B cell (primary cell): ENCODE measurements around the gene TSPAN18. TPM values are rescaled to one million over a fixed set of nuclear protein-coding genes. Genes with fewer than 3 reads are reported as not detected.

Source experiments
- ATAC-seq: fragments of 200-7000 bp; cut with Tn5 transposase; one replicate; pipeline ENCODE4 v1.10.0; 2021; ENCODE audit warnings: low read depth, mild to moderate bottlenecking, moderate number of reproducible peaks, moderate library complexity
- CTCF ChIA-PET: fragments of 350-600 bp; sonication (Branson Sonifier 250); formaldehyde crosslinking; loops from one replicate; lab custom pipeline; 2021; ENCODE audit warnings: antibody characterized with exemption, inconsistent platforms; lab: Charles Lee
- POLR2A ChIA-PET: fragments of 350-600 bp; sonication (Branson Sonifier 250); formaldehyde crosslinking; loops from one replicate; lab custom pipeline; 2021; ENCODE audit warnings: antibody characterized with exemption; lab: Charles Lee
- DNase-seq: peaks from one replicate; pipeline ENCODE4 v3.0.0; 2013
- H2AFZ ChIP-seq: 2 replicates; pipeline ENCODE4 v1.6.1; 2012; ENCODE audit warnings: mild to moderate bottlenecking, low read depth, low read length; ENCODE audit not compliant: insufficient read depth, poor library complexity, severe bottlenecking
- H3K27ac ChIP-seq, 2 donors: 1 replicate in 1 of 2; 2 replicates in 1 of 2; pipeline ENCODE4 v1.5.1; 2012 to 2013; ENCODE audit warnings: low read length in 2 of 2, mild to moderate bottlenecking in 2 of 2, moderate library complexity in 1 of 2
- H3K27me3 ChIP-seq, 4 experiments: fragments of 200-600 bp in 1 of 4; sonication (generic) in 1 of 4; replicated peaks in 1 of 4; 1 replicate in 2 of 4; 2 replicates in 2 of 4; pipeline versions ENCODE4 v1.6.1 to v1.7.0; 2013 to 2016; ENCODE audit warnings: low read length in 3 of 4, mild to moderate bottlenecking in 2 of 4, mixed read lengths in 1 of 4, moderate library complexity in 1 of 4; ENCODE audit not compliant: insufficient read depth in 4 of 4, control insufficient read depth in 3 of 4; ENCODE audit errors: control extremely low read depth in 1 of 4
- H3K36me3 ChIP-seq, 2 experiments: replicated peaks in 1 of 2; 1 replicate in 1 of 2; 2 replicates in 1 of 2; pipeline versions ENCODE4 v1.6.1 to v1.7.1; 2013; ENCODE audit warnings: low read length in 1 of 2; ENCODE audit not compliant: insufficient read depth in 2 of 2, control insufficient read depth in 1 of 2; ENCODE audit errors: control extremely low read depth in 1 of 2, extremely low read depth in 1 of 2
- H3K4me1 ChIP-seq, 2 donors: fragments of 200-600 bp in 1 of 2; sonication (generic) in 1 of 2; 1 replicate in 1 of 2; 2 replicates in 1 of 2; pipeline versions ENCODE4 v1.5.1 to v1.6.1; 2013 to 2017; ENCODE audit warnings: low read length in 2 of 2; ENCODE audit not compliant: control insufficient read depth in 2 of 2, insufficient read depth in 2 of 2
- H3K4me2 ChIP-seq: replicated peaks from 2 replicates; pipeline ENCODE3; 2012; ENCODE audit warnings: mild to moderate bottlenecking, low read depth, low read length; ENCODE audit not compliant: poor library complexity, severe bottlenecking
- H3K4me3 ChIP-seq, 5 experiments: fragments of 200-600 bp in 1 of 5; sonication (generic) in 1 of 5; 1 replicate in 3 of 5; 2 replicates in 2 of 5; pipeline versions ENCODE4 v1.5.1 to v1.7.0; 2011 to 2016; ENCODE audit warnings: low read length in 4 of 5, mild to moderate bottlenecking in 4 of 5, low read depth in 2 of 5, control low read depth in 1 of 5, moderate library complexity in 1 of 5; ENCODE audit not compliant: insufficient read depth in 1 of 5; ENCODE audit errors: control extremely low read depth in 1 of 5, extremely low read depth in 1 of 5
- H3K79me2 ChIP-seq: fragments of 200-600 bp; sonication (generic); one replicate; pipeline ENCODE4 v1.6.0; 2016; ENCODE audit warnings: low read length; ENCODE audit not compliant: control insufficient read depth, insufficient read depth
- H3K9ac ChIP-seq: fragments of 200-600 bp; sonication (generic); 2 replicates; pipeline ENCODE4 v1.6.1; 2017; ENCODE audit warnings: mild to moderate bottlenecking, low read length, moderate library complexity
- H3K9me3 ChIP-seq, 3 donors: one replicate each; pipeline versions ENCODE4 v1.6.1 to v1.7.1; 2013; ENCODE audit warnings: low read length in 2 of 3; ENCODE audit not compliant: control insufficient read depth in 2 of 3, insufficient read depth in 1 of 3; ENCODE audit errors: control extremely low read depth in 1 of 3
- H4K20me1 ChIP-seq: 2 replicates; pipeline ENCODE4 v1.6.0; 2012; ENCODE audit warnings: mild to moderate bottlenecking, low read length; ENCODE audit not compliant: insufficient read depth, control insufficient read depth, poor library complexity, severe bottlenecking
- H3K27ac Mint-ChIP-seq: one replicate; pipeline ENCODE4 v1.8.0; 2021; ENCODE audit warnings: mixed read lengths
- H3K27me3 Mint-ChIP-seq: one replicate; pipeline ENCODE4 v1.8.0; 2021; ENCODE audit warnings: mixed read lengths
- H3K4me1 Mint-ChIP-seq: one replicate; pipeline ENCODE4 v1.8.0; 2021; ENCODE audit warnings: mixed read lengths
- H3K4me3 Mint-ChIP-seq: one replicate; pipeline ENCODE4 v1.8.0; 2021; ENCODE audit warnings: mixed read lengths
- H3K9me3 Mint-ChIP-seq: one replicate; pipeline ENCODE4 v1.8.0; 2022; ENCODE audit warnings: mixed read lengths; ENCODE audit not compliant: insufficient read depth
- CTCF ChIP-seq: fragments of 200-600 bp; IDR thresholded peaks from one replicate; pipeline ENCODE4 v1.8.0; 2022; ENCODE audit warnings: antibody characterized with exemption, mild to moderate bottlenecking
- EZH2 ChIP-seq: IDR thresholded peaks from 2 replicates; pipeline ENCODE4 v1.6.1; 2012; ENCODE audit warnings: borderline replicate concordance, low read depth, mild to moderate bottlenecking, moderate library complexity, low read length; ENCODE audit not compliant: insufficient read depth, poor library complexity, severe bottlenecking
- WGBS: methylation state at CpG from one replicate; pipeline ENCODE4 v1.1.5; 2013; ENCODE audit warnings: missing lambda C conversion rate; ENCODE audit not compliant: insufficient coverage; 5-methylcytosine and 5-hydroxymethylcytosine counted together
- intact Hi-C: fragments of 100-400 bp; cut with micrococcal nuclease; formaldehyde crosslinking; loops from one replicate; pipeline ENCODE4 v1.10.0; 2022
- polyA plus RNA-seq: library from polyadenylated mRNA; depleted of rRNA; stranded (reverse); fragments of >200 nt; gene quantifications from 2 replicates; pipeline ENCODE4 v1.2.3, GENCODE V29; 2012
- total RNA-seq, 2 donors: library from RNA; stranded (reverse); fragments of 120-200 nt in 1 of 2; gene quantifications; 1 replicate in 1 of 2; 2 replicates in 1 of 2; pipeline versions ENCODE4 v1.2.3 to v1.2.4, GENCODE V29; 2013 to 2022

TSPAN18 gene
- total and polyA plus RNA-seq, 2 donors (not counting 1 experiment from before 2014, with no cell fraction given) = 0.75 to 2.0 TPM

DNA sequence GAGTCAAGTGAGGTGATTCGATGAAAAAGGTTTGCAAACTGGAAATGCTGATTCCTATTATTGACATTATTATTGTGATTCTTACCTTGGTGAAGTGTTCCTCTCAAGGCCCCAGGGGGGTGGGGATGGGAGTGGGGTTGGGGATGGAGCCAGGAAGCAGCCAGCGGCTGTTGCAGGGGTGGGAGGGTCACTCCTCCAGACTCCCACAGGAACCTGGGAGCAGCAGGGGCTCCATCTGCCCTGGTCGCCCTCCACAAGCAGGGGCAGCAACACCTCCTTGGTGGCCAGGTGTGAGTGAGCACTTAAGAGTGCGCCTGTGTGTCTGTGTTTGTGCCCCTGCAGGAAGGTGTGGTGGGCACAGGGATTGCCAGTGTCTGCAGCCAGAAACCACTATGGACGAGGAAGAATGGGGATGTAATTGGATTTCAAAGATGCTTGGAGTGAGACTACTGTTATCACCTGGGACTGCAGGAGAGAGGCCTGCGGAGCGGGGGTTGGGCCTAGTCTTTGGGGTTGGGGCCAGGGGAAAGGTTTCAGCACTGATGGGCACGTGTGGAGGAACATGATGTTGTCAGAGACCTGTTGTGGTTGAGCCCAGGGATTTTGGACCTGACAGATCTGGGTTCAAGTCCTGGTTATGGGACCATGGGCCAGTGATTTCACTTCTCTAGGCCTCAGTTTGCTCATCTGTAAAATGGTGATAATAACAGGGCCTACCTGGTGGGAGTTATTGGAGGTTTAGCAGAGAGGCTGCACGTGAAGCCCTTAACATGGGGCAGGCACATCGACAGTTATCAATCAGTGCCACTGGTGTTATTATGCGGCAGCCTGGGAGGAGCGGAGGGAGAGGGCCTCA lies 227.5 kb downstream of the TSPAN18 start:
- Mint-ChIP-seq H3K4me3 (no peak overlapping the region), H3K4me1 (peaks cover 27% of the 10 kb centered on the region), H3K27ac (peak overlapping the region; percentile 27), H3K9me3 (no peaks in the 10 kb centered on the region), H3K27me3 (peaks cover 3% of the 10 kb centered on the region)
- peaks cover 7% of the 10 kb centered on the region for H3K79me2 ChIP-seq
- CTCF ChIA-PET = interaction anchor here (0.8 to 1.7 kb wide), 4 partner anchors 9 to 158 kb away, joined by 3 to 9 read pairs (median 4); no protein-coding TSS in a partner anchor
- H4K20me1 ChIP-seq = no peaks in the 10 kb centered on the region
- H2AFZ ChIP-seq = no peak overlapping the region
- no peak for ATAC-seq
- H3K4me3 ChIP-seq = no peak overlapping the region
- POLR2A ChIA-PET = no interaction called here
- no peak for DNase-seq
- peaks cover 3 to 17% of the 10 kb centered on the region in 2 donors for H3K4me1 ChIP-seq
- no peak overlapping the region for H3K4me2 ChIP-seq
- no peaks in the 10 kb centered on the region for H3K36me3 ChIP-seq
- intact Hi-C loops = no loop called here
- TF ChIP-seq EZH2 (no peak), CTCF (no peak)
- no peaks in the 10 kb centered on the region for H3K9me3 ChIP-seq
- no peaks in the 10 kb centered on the region for H3K27me3 ChIP-seq
- 87% methylated on average over 10 of the region's 12 CpGs for WGBS
- no peak overlapping the region for H3K27ac ChIP-seq
- H3K9ac ChIP-seq = no peak overlapping the region
